Astrocyte (in vitro differentiated cells and primary cell): ENCODE measurements around the gene RAB6A. TPM values are rescaled to one million over a fixed set of nuclear protein-coding genes. Genes with fewer than 3 reads are reported as not detected.
A peak's percentile ranks its signal among the peaks of the same experiment; 100 is the strongest.

Experiments
- DNase-seq: peaks from one replicate; pipeline ENCODE4 v3.0.0-alpha.2; 2010; ENCODE audit warnings: low read depth
- FAIRE-seq: peaks from 2 replicates; lab custom pipeline; 2011; peaks lifted over from hg19 to GRCh38; lab: Jason Lieb, UNC
- H2AFZ ChIP-seq: 2 replicates; pipeline ENCODE4 v1.6.0; 2012; ENCODE audit warnings: low read depth, low read length, inconsistent platforms
- H3K27ac ChIP-seq: 2 replicates; pipeline ENCODE4 v1.5.1; 2011; ENCODE audit warnings: low read depth, low read length, inconsistent platforms
- H3K27me3 ChIP-seq: 2 replicates; pipeline ENCODE4 v1.6.0; 2011; ENCODE audit warnings: low read length, inconsistent platforms; ENCODE audit not compliant: insufficient read depth
- H3K36me3 ChIP-seq: 2 replicates; pipeline ENCODE4 v1.5.1; 2011; ENCODE audit warnings: low read length, inconsistent platforms; ENCODE audit not compliant: insufficient read depth
- H3K4me1 ChIP-seq: 2 replicates; pipeline ENCODE4 v1.5.1; 2011; ENCODE audit warnings: low read length, inconsistent platforms; ENCODE audit not compliant: insufficient read depth
- H3K4me2 ChIP-seq: 2 replicates; pipeline ENCODE4 v1.6.0; 2012; ENCODE audit warnings: low read length, inconsistent platforms
- H3K4me3 ChIP-seq: 2 replicates; pipeline ENCODE4 v1.5.1; 2011; ENCODE audit warnings: low read depth, mild to moderate bottlenecking, low read length, inconsistent platforms; ENCODE audit not compliant: insufficient read depth
- H3K79me2 ChIP-seq: 2 replicates; pipeline ENCODE4 v1.6.0; 2012; ENCODE audit warnings: mild to moderate bottlenecking, low read length, inconsistent platforms; ENCODE audit not compliant: insufficient read depth
- H3K9ac ChIP-seq: 2 replicates; pipeline ENCODE4 v1.6.0; 2012; ENCODE audit warnings: mild to moderate bottlenecking, low read length, inconsistent platforms
- H3K9me3 ChIP-seq: 2 replicates; pipeline ENCODE4 v1.5.1; 2012; ENCODE audit warnings: low read depth, mild to moderate bottlenecking, low read length, inconsistent platforms; ENCODE audit not compliant: insufficient read depth
- H4K20me1 ChIP-seq: 2 replicates; pipeline ENCODE4 v1.6.0; 2012; ENCODE audit warnings: low read length, inconsistent platforms; ENCODE audit not compliant: insufficient read depth
- H3K27ac Mint-ChIP-seq: one replicate; pipeline ENCODE4 v1.8.0; 2021; ENCODE audit warnings: mild to moderate bottlenecking, mixed read lengths; ENCODE audit not compliant: unreplicated experiment
- H3K27me3 Mint-ChIP-seq: one replicate; pipeline ENCODE4 v1.8.0; 2021; ENCODE audit warnings: low read depth, mixed read lengths; ENCODE audit not compliant: unreplicated experiment
- H3K36me3 Mint-ChIP-seq: one replicate; pipeline ENCODE4 v1.8.0; 2021; ENCODE audit warnings: low read depth, mixed read lengths; ENCODE audit not compliant: unreplicated experiment
- H3K4me1 Mint-ChIP-seq: one replicate; pipeline ENCODE4 v1.8.0; 2021; ENCODE audit warnings: low read depth, mixed read lengths; ENCODE audit not compliant: unreplicated experiment
- H3K4me3 Mint-ChIP-seq: one replicate; pipeline ENCODE4 v1.8.0; 2021; ENCODE audit warnings: mild to moderate bottlenecking, moderate library complexity, mixed read lengths; ENCODE audit not compliant: unreplicated experiment
- H3K9me3 Mint-ChIP-seq: one replicate; pipeline ENCODE4 v1.8.0; 2021; ENCODE audit warnings: mild to moderate bottlenecking, mixed read lengths; ENCODE audit not compliant: unreplicated experiment
- CTCF ChIP-seq: IDR thresholded peaks from 2 replicates; pipeline ENCODE4 v1.5.1; 2011; ENCODE audit warnings: low read depth, mild to moderate bottlenecking, inconsistent platforms, low read length, moderate library complexity; ENCODE audit not compliant: insufficient read depth
- EZH2 ChIP-seq: IDR thresholded peaks from 2 replicates; pipeline ENCODE4 v1.6.1; 2012; ENCODE audit warnings: mild to moderate bottlenecking, low read length, inconsistent platforms; ENCODE audit not compliant: insufficient read depth
- total RNA-seq: library from RNA; stranded (reverse); gene quantifications from 2 replicates; pipeline ENCODE4 v1.2.1, GENCODE V29; 2021

RAB6A gene
- total RNA-seq, 1 donor from 2014 or later = 185 TPM

- Mint-ChIP-seq H3K27ac (no peak overlapping the region), H3K4me1 (no peaks in the 10 kb centered on the region), H3K4me3 (no peak overlapping the region), H3K9me3 (no peaks in the 10 kb centered on the region), H3K27me3 (peaks cover 16% of the 10 kb centered on the region), H3K36me3 (no peaks in the 10 kb centered on the region)
- Histone ChIP-seq H3K79me2 (no peaks in the 10 kb centered on the region), H3K9ac (no peak overlapping the region), H3K27ac (no peak overlapping the region), H3K4me1 (peaks cover 3% of the 10 kb centered on the region), H3K36me3 (no peaks in the 10 kb centered on the region), H4K20me1 (no peaks in the 10 kb centered on the region), H3K4me3 (no peak overlapping the region), H2AFZ (peak overlapping the region; percentile 58), H3K4me2 (peak overlapping the region; percentile 75), H3K27me3 (peaks cover 12% of the 10 kb centered on the region), H3K9me3 (no peaks in the 10 kb centered on the region)
- peak; percentile 41 for DNase-seq
- no peak for FAIRE-seq
- no peak for TF ChIP-seq EZH2
- peak; percentile 90 for TF ChIP-seq CTCF
Measured at GRCh38 chr11:73625696-73626318, 135.1 kb downstream of the RAB6A start.

Other genes with a start within 250 kb of the RAB6A start
- gene FAM168A, start 163.0 kb downstream of the RAB6A start, total RNA-seq = 44.8 and 51.7 TPM in 2 replicates
- gene PLEKHB1, start 114.5 kb downstream of the RAB6A start, total RNA-seq = 4.5 and 5.8 TPM in 2 replicates
- gene MRPL48, start 26.8 kb upstream of the RAB6A start, total RNA-seq = 23.8 and 24.6 TPM in 2 replicates
- gene COA4, start 115.8 kb upstream of the RAB6A start, total RNA-seq = 55.9 and 59.0 TPM in 2 replicates
- gene PAAF1, start 115.9 kb upstream of the RAB6A start, total RNA-seq = 14.2 and 15.6 TPM in 2 replicates
- 1.2 and 1.3 TPM in 2 replicates for gene DNAJB13, start 190.0 kb upstream of the RAB6A start, total RNA-seq
- gene UCP2, start 221.8 kb upstream of the RAB6A start, total RNA-seq = 57.9 and 83.0 TPM in 2 replicates
- gene UCP3, start 248.0 kb upstream of the RAB6A start, total RNA-seq = 0.65 and 2.0 TPM in 2 replicates